Stimulated activated CD8-positive, alpha-beta memory T cell treated with anti-CD3 and anti-CD28 coated beads, Interleukin-15, amount 100 ng/mL, for 48 hours (primary cell): ENCODE results near the gene PCDH1.
"Not testable (repeated sequence)": the region's sequence is repeated elsewhere in the genome, so short reads cannot be mapped to it uniquely, and the experiment has no call there.

Experiments used
- DNase-seq, 2 donors: peaks; one replicate each; pipeline ENCODE4 v3.0.0-alpha.2; 2020; ENCODE audit warnings: low read depth in 2 of 2

Gene PCDH1

GRCh38 chr5:141834331-141834730 is 43.9 kb downstream of the PCDH1 start:
- no peak for DNase-seq

DNA sequence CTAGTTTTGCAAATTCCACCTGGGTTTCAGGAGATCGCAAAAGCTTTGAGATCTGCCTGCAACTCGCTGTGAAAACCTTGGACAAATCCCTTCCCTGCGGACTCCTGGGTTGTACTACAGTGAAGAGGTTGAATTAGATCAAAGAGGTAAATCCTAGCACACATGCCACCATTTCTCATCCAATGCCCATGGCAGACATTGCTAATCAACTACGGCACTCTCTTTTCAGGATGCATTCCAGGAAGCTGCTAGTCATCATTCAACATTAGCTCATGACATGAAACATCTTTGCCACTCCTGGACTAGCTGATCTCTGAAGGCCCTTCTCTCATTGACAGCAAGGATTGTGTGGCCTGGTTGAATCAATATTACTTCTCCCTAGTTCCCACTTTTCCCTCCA is 46.1 kb downstream of the PCDH1 start:
- no peak for DNase-seq

- no peak for DNase-seq
Observed at GRCh38 chr5:141828162-141828561, 50.0 kb downstream of the PCDH1 start.

DNA sequence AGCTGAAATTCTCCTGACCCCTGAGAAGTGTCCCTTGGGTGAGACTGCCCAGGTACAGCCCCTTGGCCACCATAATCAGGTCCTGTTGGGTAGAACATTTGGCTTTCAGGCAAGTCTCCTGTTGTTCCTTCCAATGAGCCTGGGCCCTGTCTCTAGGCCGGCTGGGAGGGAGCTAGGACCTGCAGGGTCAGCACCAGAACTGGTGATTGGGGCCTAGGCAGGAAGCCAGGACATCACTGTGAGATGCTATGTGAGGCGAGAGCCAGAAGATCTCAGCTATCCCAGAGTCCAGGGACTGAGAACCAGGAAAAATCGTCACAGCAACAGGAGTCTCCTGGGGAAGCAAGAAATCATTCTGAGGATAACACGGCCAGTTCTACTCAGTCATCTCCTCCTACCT is 51.5 kb downstream of the PCDH1 start:
- no peak for DNase-seq

- no peak for DNase-seq
Observed at GRCh38 chr5:141825791-141826560, 52.2 kb downstream of the PCDH1 start.

GRCh38 chr5:141825241-141825671 is 53.0 kb downstream of the PCDH1 start:
- no peak for DNase-seq

DNA sequence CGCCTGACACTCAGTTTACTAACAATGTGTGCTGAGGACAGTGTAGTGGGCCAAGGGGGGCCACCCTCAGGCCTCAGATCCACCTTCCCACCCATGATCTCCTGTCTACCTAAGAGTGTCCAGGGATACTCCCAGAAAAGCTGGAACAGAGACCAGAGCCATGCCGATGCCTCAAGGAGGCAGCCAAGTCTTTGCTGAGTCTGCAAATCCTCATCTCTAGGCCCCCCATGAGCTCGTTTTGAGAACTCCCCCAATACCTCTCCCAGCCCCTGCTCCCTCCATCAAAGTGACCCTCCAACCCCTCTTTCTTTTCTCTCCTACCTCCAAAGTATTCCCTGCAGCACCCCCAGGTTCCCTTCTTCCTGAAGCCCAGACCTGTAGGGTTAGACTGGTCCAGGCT is 53.5 kb downstream of the PCDH1 start:
- DNase-seq: no peak

DNA sequence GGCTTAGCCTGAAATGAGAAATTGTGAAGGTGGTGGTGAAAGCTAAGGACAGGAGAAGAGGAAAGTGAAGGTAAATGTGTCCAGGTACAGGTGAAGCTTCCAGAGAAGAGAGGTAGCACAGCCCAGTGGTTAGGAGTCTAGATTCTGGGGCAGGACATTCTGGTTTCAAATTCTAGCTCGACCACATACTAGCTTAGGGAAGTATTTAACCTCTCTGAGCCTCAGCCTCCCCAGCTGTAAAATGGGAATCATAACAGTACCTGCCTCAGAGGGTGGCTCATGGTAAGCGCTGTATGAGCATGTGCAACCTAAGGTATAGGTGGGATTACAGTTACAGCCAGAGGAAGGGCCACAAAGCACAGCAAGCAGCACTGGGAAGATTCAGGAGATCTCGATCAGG is 55.2 kb downstream of the PCDH1 start:
- DNase-seq: no peak

GRCh38 chr5:141822144-141822543 is 56.1 kb downstream of the PCDH1 start:
- no peak for DNase-seq

- DNase-seq: no peak
Observed at GRCh38 chr5:141821430-141821925, 56.7 kb downstream of the PCDH1 start.

GRCh38 chr5:141820686-141821085 is 57.5 kb downstream of the PCDH1 start:
- DNase-seq: not testable (repeated sequence)

DNA sequence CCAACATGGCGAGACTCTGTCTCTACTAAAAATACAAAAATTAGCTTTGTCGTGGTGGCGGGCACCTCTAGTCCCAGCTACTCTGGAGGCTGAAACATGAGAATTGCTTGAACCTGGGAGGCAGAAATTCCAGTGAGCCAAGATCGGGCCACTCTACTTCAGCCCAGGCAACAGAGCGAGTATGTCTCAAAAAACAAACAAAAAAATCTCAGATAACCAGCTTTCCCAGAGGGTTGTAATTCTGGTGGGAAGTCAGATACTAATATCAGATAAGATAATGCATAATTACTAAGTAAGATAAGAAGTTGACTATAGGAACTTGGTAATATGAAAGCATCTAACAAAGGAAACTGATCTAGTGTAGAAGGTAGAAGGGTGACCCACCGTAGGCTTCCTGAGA is 60.6 kb downstream of the PCDH1 start:
- no peak for DNase-seq

DNA sequence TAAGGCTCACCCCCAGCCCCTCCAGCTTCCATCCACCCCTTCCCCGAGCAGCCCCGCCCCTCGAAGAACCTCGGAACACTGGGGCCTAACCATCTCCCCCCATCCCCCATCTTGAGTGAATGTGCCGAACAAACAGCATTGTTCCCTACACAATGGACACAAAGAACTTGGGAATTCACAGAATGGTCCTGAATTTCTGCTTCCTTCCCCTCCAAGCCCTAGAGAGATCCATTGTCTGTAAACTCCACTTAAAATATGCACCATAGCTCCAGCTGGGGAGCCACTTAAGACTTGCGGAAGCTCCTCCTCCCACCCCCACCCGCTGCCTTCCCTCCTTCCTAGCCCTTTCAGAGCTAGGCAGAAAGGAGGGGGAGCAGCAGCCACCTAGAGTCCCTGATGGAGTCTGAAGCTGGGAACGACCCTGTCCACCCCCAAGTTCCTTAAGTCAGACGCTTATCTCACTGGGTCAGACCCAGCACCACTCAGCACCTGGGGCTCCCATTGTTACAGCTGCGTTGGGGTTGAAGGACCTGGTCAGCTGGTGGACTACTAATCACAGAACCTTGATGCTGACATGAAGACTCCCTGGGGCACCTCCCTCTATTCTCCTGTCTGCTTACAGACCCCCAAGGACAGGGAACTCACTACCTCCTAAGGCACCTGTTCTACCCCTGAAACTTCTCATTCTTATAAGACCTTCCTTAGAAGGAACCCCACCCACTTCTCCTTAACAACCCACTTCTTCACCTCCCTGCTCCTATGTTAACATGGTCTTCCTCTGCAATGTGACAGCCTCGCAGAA is 61.4 kb downstream of the PCDH1 start:
- no peak for DNase-seq

GRCh38 chr5:141815796-141816180 is 62.4 kb downstream of the PCDH1 start:
- DNase-seq: no peak

DNA sequence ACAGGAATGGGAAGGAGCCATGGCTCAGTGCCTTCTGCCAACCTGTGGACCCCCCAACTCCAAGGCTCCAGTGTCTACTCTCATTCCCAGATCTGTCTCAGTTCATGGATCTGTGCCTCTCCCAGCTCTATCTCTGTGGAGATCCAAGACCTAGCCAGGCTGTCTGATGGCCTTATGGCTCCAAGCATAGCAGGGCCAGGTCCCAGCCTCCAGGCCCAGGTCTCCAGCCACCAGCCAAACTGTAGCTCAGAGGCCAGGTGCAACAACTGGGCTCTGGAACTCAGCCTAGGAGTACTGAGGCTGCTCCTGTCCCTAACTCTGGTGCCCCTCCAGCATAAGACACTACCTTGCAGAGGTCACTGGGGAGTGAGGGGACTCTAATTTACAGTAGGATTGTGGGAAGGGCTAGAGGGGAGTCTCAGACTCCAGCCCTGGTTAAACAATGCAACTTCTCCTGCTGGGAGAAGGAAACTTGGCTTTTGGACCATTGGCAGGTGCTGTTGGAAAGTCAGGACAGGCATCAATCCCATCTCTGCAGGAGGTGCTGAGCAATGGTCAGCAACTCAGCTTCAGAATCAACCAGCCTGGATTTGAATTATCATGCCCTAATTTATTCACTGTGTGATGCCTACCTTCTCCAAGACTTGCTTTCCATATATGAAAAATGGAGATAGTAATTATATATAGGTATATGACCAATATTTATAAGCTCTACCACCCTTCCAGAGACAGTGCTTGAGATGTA is 63.0 kb downstream of the PCDH1 start:
- no peak for DNase-seq

GRCh38 chr5:141814064-141814964 is 63.9 kb downstream of the PCDH1 start:
- DNase-seq: peak; percentile 19 to 23

DNA sequence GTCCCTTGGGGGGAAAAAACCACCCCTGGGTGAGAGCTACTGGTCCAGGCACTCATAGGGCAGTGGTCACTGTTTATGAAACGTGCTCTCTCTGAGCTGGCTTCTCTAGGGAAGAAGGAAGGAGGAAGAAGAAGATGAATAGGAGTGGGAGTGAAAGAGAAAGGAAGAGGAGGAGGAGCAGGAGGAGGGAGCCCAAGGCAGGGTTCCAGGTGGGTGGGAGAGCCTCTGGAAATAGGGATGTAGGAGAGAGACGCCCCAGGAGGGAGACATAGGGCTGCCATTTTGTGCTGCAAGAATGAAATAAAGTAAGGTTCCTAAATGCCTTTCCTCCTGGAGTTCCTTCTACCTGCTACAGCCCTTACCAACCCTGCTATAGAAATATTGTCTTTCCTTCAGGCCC is 65.7 kb downstream of the PCDH1 start:
- DNase-seq: no peak

- DNase-seq: peak; percentile 6 to 8
Observed at GRCh38 chr5:141811287-141812155, 66.7 kb downstream of the PCDH1 start.

DNA sequence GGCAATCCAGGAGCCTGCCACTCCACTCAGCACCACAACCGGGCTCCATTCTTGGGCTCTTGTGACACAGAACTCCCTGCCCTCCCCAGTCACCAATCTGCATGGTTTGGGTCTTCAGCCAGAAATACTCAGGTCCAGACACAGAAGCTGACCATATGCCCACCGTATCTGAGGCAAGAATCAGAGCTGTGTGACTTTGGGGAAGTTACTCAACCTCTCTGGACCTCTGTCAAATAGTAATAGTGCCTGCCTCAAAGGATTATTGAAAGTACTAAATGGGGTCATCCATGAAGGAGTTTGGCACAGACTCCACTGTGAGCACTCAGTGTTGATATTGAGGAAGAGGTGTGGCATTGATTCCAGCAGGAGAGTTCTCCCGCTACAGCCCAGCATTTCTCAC is 67.5 kb downstream of the PCDH1 start:
- DNase-seq: no peak

GRCh38 chr5:141809380-141810096 is 68.7 kb downstream of the PCDH1 start:
- DNase-seq: no peak
